PC-3 (cell line): ENCODE data around the gene MARK4. TPM values are rescaled to one million over a fixed set of nuclear protein-coding genes. Genes with fewer than 3 reads are reported as not detected.

Experiments used
- ATAC-seq: fragments of 200-7000 bp; cut with Tn5 transposase; 2 replicates; pipeline ENCODE4 v1.9.1; 2020; ENCODE audit warnings: mild to moderate bottlenecking, moderate library complexity
- BruUV-seq: library from RNA; stranded (reverse); fragments of 400-500 nt; replicated peaks from 2 replicates; lab custom pipeline; 2021; lab: Mats Ljungman, UMichigan
- CTCF ChIA-PET: fragments of 300-600 bp; sonication (Branson Sonifier 250); formaldehyde crosslinking; loops from one replicate; lab custom pipeline; 2022; ENCODE audit warnings: antibody characterized with exemption; lab: Charles Lee
- POLR2A ChIA-PET: fragments of 300-600 bp; sonication (Branson Sonifier 250); formaldehyde crosslinking; loops from one replicate; lab custom pipeline; 2022; ENCODE audit warnings: antibody characterized with exemption; ENCODE audit not compliant: unreplicated experiment; lab: Charles Lee
- DNase-seq: peaks from one replicate; pipeline ENCODE4 v3.0.0-alpha.2; 2015
- H2AFZ ChIP-seq: fragments of 300-600 bp; sonication (generic); 2 replicates; pipeline ENCODE4 v1.6.0; 2016; ENCODE audit warnings: antibody characterized with exemption, low read length
- H3F3A ChIP-seq: fragments of 300-600 bp; sonication (generic); one replicate; pipeline ENCODE4 v1.6.0; 2017; ENCODE audit warnings: antibody characterized with exemption, low read length, control low read depth, mild to moderate bottlenecking; ENCODE audit not compliant: unreplicated experiment
- H3K27ac ChIP-seq: fragments of 300-600 bp; sonication (generic); 2 replicates; pipeline ENCODE4 v1.5.1; 2016; ENCODE audit warnings: mild to moderate bottlenecking, low read length
- H3K27me3 ChIP-seq: fragments of 300-600 bp; sonication (generic); 2 replicates; pipeline ENCODE4 v1.6.1; 2016; ENCODE audit warnings: low read length, mixed read lengths
- H3K36me3 ChIP-seq: fragments of 300-600 bp; sonication (generic); 2 replicates; pipeline ENCODE4 v1.6.1; 2016; ENCODE audit warnings: low read depth, mixed run types, low read length, mixed read lengths
- H3K4me1 ChIP-seq: fragments of 300-600 bp; sonication (generic); 2 replicates; pipeline ENCODE4 v1.5.1; 2016; ENCODE audit warnings: low read length; ENCODE audit not compliant: insufficient read depth
- H3K4me2 ChIP-seq: fragments of 300-600 bp; sonication (generic); 2 replicates; pipeline ENCODE4 v1.6.0; 2016; ENCODE audit warnings: low read length
- H3K4me3 ChIP-seq: fragments of 300-600 bp; sonication (generic); 2 replicates; pipeline ENCODE4 v1.5.1; 2016; ENCODE audit warnings: mild to moderate bottlenecking, low read length, mixed read lengths
- H3K79me2 ChIP-seq: fragments of 300-600 bp; sonication (generic); 2 replicates; pipeline ENCODE4 v1.6.1; 2017; ENCODE audit warnings: low read length, mixed read lengths
- H3K9ac ChIP-seq: fragments of 300-600 bp; sonication (generic); 2 replicates; pipeline ENCODE4 v1.6.0; 2016; ENCODE audit warnings: mild to moderate bottlenecking, low read length
- H3K9me2 ChIP-seq: fragments of 300-600 bp; sonication (generic); replicated peaks from 2 replicates; pipeline ENCODE4 v1.6.1; 2016; ENCODE audit warnings: mixed run types, low read length, mixed read lengths
- H3K9me3 ChIP-seq: fragments of 300-600 bp; sonication (generic); 2 replicates; pipeline ENCODE4 v1.6.1; 2016; ENCODE audit warnings: low read length, mixed read lengths
- H4K20me1 ChIP-seq: fragments of 300-600 bp; sonication (generic); 2 replicates; pipeline ENCODE4 v1.6.1; 2016; ENCODE audit warnings: low read length, mixed read lengths
- EZH2 ChIP-seq: fragments of 300-600 bp; sonication (generic); IDR thresholded peaks from one replicate; pipeline ENCODE4 v1.6.1; 2017; ENCODE audit warnings: antibody characterized with exemption, mild to moderate bottlenecking, low read length; ENCODE audit not compliant: unreplicated experiment
- EZH2phosphoT487 ChIP-seq: fragments of 300-600 bp; sonication (generic); IDR thresholded peaks from 2 replicates; pipeline ENCODE4 v1.6.1; 2018; ENCODE audit warnings: mild to moderate bottlenecking, antibody characterized with exemption, low read length, borderline replicate concordance
- intact Hi-C: fragments of 100-400 bp; cut with micrococcal nuclease; formaldehyde crosslinking; loops from 2 replicates; pipeline ENCODE4 v1.9.0; 2023
- total RNA-seq: library from RNA; depleted of rRNA; stranded (reverse); fragments of >200 nt; gene quantifications from 2 replicates; pipeline ENCODE4 v1.2.3, GENCODE V29; 2014
- TF ChIP-seq, protein P1 (sequence below): fragments of 300-600 bp; sonication (generic); conservative IDR thresholded peaks from 2 replicates; pipeline ENCODE4 v1.5.1; 2017; ENCODE audit warnings: antibody characterized with exemption, low read depth, mild to moderate bottlenecking, low read length

Gene MARK4
- total RNA-seq, 1 experiment from 2014 or later = 12.1 TPM

DNA sequence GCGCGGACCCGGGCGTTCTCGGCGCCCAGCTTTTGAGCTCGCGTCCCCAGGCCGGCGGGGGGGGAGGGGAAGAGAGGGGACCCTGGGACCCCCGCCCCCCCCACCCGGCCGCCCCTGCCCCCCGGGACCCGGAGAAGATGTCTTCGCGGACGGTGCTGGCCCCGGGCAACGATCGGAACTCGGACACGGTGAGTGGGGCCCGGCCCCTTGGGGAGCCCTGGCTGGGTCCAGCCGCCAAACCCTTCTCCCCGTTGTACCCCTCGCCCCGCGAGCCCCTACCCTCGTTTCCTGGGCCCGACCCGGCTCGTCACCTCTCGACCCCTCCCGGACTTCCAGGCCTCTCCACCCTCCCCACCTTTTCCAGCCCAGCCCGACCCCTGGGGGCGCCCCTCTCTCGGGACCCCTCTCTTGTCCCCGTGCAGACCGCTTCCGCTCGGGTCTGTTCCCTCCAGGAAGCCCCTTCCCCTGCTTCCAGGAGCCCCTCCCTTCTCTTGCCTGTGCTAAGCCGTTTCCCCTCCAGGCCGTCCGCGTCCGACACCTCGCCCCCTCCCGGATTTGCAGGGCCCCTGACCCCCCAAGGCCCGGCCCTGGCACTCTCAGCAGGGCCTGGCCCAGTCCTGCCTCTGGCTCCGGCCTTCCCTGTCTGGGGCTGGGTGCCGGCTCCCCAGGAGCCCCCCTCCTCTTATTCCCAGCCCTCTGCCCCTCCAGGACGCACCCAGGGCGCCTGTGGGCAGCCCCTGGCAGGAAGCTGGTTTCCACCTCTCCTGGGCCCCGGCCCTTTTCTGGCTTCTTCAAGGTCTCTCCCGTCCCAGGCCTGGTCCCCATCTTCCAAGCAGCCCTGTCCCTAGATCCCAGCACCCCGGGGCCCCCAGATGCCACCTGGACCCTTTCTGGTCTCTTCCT is 632 bp downstream of the MARK4 start:
- no peaks in the 10 kb centered on the region for H4K20me1 ChIP-seq
- no peaks in the 10 kb centered on the region for H3K27me3 ChIP-seq
- H3F3A ChIP-seq = no peaks in the 10 kb centered on the region
- H3K79me2 ChIP-seq = peaks cover 32% of the 10 kb centered on the region
- DNase-seq (no peak), ATAC-seq (0 out of 2 replicates have a peak, but pooled peaks have one; percentile 22)
- H3K27ac ChIP-seq = no peak overlapping the region
- H3K9me2 ChIP-seq = no peaks in the 10 kb centered on the region
- no peaks in the 10 kb centered on the region for H3K9me3 ChIP-seq
- no peak overlapping the region for H2AFZ ChIP-seq
- TF ChIP-seq EZH2phosphoT487 = no peak
- TF ChIP-seq EZH2 = no peak
- TF ChIP-seq, protein P1, sequence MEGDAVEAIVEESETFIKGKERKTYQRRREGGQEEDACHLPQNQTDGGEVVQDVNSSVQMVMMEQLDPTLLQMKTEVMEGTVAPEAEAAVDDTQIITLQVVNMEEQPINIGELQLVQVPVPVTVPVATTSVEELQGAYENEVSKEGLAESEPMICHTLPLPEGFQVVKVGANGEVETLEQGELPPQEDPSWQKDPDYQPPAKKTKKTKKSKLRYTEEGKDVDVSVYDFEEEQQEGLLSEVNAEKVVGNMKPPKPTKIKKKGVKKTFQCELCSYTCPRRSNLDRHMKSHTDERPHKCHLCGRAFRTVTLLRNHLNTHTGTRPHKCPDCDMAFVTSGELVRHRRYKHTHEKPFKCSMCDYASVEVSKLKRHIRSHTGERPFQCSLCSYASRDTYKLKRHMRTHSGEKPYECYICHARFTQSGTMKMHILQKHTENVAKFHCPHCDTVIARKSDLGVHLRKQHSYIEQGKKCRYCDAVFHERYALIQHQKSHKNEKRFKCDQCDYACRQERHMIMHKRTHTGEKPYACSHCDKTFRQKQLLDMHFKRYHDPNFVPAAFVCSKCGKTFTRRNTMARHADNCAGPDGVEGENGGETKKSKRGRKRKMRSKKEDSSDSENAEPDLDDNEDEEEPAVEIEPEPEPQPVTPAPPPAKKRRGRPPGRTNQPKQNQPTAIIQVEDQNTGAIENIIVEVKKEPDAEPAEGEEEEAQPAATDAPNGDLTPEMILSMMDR = no peak
- peak overlapping the region; percentile 76 for H3K4me3 ChIP-seq
- intact Hi-C loops = loop anchor here (10.0 kb wide), 1 partner anchor 237 kb away; no protein-coding TSS in a partner anchor
- no peaks in the 10 kb centered on the region for H3K36me3 ChIP-seq
- POLR2A ChIA-PET = no interaction called here
- H3K4me1 ChIP-seq = peaks cover 10% of the 10 kb centered on the region; the same call in 1 of the 2 replicates
- BruUV-seq = no TSS peak
- peak overlapping the region; percentile 45 for H3K9ac ChIP-seq
- CTCF ChIA-PET = interaction anchor here (0.6 to 0.7 kb wide), 3 partner anchors 32 to 192 kb away, joined by 3 to 13 read pairs (median 4); no protein-coding TSS in a partner anchor
- peak overlapping the region; percentile 92 for H3K4me2 ChIP-seq

DNA sequence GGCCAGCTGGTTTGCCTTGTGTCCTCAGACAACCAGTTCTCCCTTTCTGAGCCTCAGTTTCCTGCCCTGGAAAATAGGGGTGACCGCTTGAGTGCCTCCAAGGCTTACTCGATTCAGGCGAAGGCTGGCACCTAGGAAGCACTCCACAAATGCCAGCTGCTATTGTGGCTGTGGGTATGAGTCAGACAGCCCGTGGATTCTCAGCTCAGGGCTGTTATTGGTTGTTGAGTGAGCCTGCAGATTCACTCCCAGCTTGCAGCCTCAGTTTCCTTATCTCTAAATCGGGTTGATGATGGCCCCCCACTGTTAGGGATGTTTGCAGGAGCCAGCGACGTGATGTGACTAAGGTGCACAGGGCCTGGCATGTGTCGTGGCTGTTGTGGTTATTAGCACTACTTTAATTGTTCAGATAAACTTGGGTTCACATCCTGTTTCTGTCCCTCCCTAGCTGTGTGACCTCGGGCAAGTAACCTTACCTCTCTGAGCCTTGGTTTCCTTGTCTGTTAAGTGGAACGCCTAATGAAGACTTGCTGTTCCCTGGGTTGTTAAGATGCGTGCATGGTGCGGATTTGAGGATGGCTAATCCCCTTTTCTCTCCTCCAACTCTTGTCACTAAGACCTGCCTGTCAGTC is 2.4 kb downstream of the MARK4 start:
- intact Hi-C loops = loop anchor here (10.0 kb wide), 1 partner anchor 239 kb away; no protein-coding TSS in a partner anchor
- Histone ChIP-seq H3K9me2 (no peaks in the 10 kb centered on the region), H3K36me3 (no peaks in the 10 kb centered on the region), H4K20me1 (no peaks in the 10 kb centered on the region), H3K9ac (no peak overlapping the region), H3K27ac (no peak overlapping the region), H3K4me2 (0 out of 2 replicates have a peak overlapping the region, but pooled peaks have one; percentile 92), H3K4me3 (no peak overlapping the region), H3K27me3 (no peaks in the 10 kb centered on the region), H3K79me2 (peaks cover 32% of the 10 kb centered on the region), H3K4me1 (peaks cover 10% of the 10 kb centered on the region; the same call in 1 of the 2 replicates), H3K9me3 (no peaks in the 10 kb centered on the region), H3F3A (no peaks in the 10 kb centered on the region), H2AFZ (no peak overlapping the region)
- ATAC-seq = no peak
- no peak for DNase-seq
- POLR2A ChIA-PET = interaction anchor here (0.6 kb wide), 1 partner anchor 138 kb away, joined by 8 read pairs; no protein-coding TSS in a partner anchor
- BruUV-seq = no TSS peak
- TF ChIP-seq EZH2phosphoT487 (no peak), EZH2 (no peak)
- TF ChIP-seq, protein P1 = no peak
- CTCF ChIA-PET = no interaction called here
